ENCODE data around the gene ATP5F1C.
"Not testable (repeated sequence)": the region's sequence is repeated elsewhere in the genome, so short reads cannot be mapped to it uniquely, and the experiment has no call there.

ATP5F1C gene

GRCh38 chr10:7794251-7795026 is 6.5 kb downstream of the ATP5F1C start:
- DNase-seq = no peak

GRCh38 chr10:7795605-7796004 is 7.6 kb downstream of the ATP5F1C start:
- DNase-seq = no peak

DNA sequence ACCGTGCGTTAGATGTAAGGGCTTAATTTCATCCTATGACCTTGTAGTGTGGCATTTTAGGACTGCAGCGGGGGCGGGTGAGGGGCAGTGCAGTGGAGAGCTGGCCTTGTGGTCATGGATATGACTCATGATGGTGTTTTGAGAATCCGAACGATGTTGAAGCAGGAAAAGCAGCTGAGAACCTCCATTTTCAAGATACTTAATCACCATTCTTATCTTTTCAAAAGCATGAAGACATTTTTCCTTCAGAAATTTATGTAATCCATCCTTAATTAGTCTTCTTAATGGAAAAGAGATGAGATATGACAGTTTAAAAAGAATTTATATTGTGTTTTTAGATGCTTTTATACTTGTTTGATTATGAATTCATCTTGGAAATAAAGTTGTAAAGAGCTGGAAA is 9.6 kb downstream of the ATP5F1C start:
- no peak for DNase-seq

- no peak for DNase-seq
Observed at GRCh38 chr10:7802606-7803005, 14.6 kb downstream of the ATP5F1C start.

- no peak for DNase-seq
Observed at GRCh38 chr10:7804216-7804615, 16.2 kb downstream of the ATP5F1C start.

DNA sequence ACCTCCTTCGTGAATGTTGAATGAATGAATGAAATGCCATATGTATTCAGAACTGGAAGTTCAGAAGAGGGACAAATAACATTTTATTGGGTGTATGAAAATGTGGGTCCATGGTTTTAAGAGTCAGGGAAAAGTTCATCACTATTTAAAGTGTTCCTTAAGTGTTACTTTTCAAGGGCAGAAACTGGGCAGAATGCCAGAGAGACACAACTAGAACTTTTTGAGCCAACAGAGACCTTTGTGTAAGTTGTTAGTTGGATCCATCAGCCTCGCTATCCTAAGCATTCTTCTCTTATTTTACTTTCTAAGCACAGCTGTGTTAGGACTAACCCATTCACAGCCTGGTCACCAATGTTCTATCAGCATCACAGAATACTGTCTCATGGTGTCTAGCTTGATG is 16.8 kb downstream of the ATP5F1C start:
- no peak for DNase-seq

DNA sequence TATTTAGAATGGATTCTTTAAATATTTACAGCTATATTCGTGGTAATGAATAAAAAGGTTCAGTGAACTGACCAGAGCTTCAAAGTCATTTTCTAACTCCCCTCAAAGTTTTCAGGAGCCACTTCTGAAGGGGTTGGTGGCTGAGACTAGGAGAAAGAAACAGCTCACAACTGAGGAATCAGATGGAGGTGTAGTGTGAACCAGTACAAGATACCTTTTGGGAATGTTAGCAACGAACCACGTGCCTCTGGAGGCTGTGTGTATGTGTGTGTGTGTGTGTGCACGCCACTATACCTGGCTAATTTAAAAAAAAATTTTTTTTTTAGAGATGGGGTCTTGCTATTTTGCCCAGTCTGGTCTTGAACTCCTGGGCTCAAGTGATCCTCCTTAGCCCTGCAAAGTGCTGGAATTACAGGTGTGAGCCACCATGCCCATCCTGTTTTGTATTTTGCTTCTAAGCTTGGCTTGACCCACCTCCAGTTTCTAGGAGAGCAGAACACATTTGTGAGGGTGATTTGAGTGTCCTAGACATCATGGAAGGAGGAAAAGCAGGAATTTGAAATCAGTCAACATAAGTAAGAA is 20.8 kb downstream of the ATP5F1C start:
- DNase-seq = no peak

- DNase-seq = no peak
Observed at GRCh38 chr10:7810443-7810842, 22.5 kb downstream of the ATP5F1C start.

- no peak for DNase-seq
Observed at GRCh38 chr10:7811000-7811399, 23.0 kb downstream of the ATP5F1C start.

DNA sequence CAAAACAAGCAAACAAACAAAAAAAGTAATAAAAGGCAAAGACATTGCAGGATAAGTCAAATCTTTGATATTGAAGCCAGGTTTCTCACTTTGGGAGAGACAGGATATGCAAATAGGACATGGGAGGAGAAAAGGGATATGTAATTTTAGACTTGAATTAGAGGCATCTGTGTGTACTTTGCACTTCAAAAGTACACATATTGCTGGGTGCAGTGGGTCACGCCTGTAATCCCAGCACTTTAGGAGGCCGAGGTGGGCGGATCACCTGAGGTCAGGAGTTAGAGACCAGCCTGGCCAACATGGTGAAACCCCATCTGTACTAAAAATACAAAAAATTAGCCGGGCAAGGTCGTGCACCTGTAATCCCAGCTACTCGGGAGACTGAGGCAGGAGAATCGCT is 23.8 kb downstream of the ATP5F1C start:
- not testable (repeated sequence) for DNase-seq

- DNase-seq = no peak
Observed at GRCh38 chr10:7813481-7813880, 25.5 kb downstream of the ATP5F1C start.

DNA sequence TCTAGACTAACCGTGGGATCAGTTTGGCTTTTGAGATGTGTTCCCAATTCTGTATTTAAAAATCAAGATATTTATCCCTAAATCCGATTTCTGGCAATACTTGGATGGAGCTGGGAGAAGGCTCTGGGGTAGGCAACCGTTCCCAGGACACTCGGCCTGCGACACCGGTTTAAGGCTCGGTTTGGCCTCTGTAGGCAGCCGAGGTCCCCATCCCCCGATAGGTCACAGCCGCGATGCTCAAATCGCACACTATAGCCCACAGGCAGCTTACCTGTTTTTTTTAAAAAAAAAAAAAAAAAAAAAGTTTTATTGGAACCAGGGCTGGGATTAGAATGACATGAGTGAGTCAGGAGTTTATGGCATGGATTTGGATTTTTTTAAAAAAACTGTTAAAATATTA is 29.6 kb downstream of the ATP5F1C start:
- no peak for DNase-seq

DNA sequence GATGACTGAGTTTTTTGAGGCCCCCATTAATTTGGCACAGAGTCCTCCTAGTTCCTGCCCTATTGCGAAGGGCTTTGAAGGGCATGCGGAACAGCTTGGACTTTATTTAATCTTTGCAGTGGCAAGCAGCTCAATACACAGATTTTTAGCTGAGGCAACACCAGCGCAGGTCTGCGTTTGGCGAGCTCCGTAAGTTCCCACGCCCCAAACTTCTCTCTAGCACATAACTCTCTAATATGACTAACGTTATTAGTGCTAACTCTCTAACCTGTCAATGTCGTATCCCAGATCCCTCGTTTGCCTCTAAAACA is 30.0 kb downstream of the ATP5F1C start:
- DNase-seq = no peak

- DNase-seq = peak; percentile 91
Observed at GRCh38 chr10:7818295-7819120, 30.5 kb downstream of the ATP5F1C start, which contains the start of gene TAF3. Gene TAF3 (plus strand): TSS chr10:7818505. CDS start chr10:7818710, 205 bp downstream.

GRCh38 chr10:7819121-7819460 is 31.1 kb downstream of the ATP5F1C start:
- peak; percentile 13 for DNase-seq

DNA sequence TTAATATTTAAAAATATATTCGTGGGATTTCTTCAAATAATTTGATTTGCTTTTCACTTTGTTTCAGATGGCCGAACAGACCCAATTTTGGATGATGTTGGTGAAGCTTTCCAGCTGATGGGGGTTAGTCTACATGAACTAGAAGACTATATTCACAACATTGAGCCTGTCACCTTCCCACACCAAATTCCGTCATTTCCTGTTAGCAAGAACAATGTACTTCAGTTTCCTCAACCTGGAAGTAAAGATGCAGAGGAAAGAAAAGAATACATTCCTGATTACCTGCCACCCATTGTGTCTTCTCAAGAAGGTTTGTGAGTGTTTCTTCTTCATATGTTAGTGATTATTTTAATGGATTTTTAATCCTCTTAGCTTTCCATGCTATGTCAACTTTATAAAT is 36.3 kb downstream of the ATP5F1C start:
- DNase-seq = no peak

DNA sequence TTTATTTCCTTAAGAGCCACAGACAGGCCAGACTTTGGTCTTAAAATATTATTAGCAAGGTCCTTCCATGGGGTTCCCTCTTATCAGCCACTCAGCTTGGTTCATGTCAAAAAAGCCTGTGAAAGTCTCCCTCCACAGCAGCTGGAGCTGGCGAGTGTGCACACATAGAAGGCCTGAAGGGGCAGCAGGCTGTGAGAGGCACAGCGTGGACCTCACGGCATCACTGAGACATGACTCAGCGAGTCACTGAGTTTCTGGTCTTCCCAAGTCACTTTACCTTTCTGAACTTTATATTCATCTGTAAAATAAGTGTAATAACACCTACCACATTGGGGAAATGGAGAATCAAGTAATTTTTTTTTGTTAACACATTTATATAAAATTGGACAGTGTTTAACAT is 39.0 kb downstream of the ATP5F1C start:
- DNase-seq = no peak

DNA sequence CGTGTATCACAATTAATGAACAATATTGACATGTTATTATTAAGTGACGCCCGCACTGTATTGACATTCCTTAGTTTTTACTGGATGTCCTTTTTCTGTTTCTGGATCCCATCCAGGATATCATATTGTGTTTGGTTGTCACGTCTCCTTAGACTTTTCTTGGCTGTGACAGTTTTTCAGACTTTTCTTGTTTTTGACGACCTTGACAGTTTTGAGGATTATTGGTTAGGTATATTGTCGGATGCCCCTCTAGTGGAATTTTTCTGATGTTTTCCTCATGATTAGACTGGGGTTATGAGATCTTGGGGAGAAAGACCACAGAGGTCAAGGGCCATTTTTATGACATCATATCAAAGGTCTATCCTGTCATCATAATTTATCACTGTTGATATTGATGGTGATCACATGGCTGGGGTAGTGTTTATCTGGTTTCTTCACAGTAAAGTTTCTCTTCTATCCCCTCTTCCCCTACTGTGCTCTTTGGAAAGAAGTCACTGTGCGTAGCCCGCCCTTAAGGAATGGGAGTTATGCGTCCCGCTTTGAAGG is 41.4 kb downstream of the ATP5F1C start:
- no peak for DNase-seq

DNA sequence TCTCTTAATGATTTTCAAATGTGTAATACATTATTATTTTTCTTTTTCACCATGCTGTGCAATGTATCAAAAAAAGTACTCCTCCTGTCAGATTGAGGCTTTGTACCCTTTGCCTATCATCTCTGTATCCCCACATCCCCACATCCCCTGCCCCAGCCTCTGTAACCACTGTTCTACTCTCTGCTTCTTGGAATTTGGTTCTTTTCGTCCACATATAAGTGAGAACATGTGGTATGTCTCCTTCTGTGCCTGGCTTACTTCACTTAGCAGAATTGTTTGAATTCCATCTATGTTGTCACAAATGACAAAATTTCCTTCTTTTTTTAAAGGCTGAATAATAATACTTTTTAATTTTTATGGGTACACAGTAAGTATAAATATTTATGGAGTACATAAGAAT is 44.1 kb downstream of the ATP5F1C start:
- DNase-seq = no peak

DNA sequence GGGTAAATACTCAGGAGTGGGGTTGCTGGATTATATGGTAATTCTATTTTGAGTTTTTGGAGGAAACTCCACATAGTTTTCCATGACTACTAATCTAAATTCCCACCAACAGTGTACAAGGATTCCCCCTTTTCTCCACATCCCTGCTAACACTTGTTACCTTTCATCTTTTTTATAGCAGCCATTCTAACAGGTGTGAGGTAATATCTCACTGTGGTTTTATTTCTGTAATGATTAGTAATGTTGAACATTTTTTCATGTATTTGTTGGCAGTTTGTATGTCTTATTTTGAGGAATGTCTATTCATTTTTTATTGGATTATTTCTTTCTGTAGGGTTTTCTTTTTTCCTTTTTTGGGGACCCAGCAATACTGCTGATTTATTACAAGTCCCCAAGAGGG is 45.2 kb downstream of the ATP5F1C start:
- DNase-seq = no peak

GRCh38 chr10:7834262-7834661 is 46.3 kb downstream of the ATP5F1C start:
- no peak for DNase-seq

DNA sequence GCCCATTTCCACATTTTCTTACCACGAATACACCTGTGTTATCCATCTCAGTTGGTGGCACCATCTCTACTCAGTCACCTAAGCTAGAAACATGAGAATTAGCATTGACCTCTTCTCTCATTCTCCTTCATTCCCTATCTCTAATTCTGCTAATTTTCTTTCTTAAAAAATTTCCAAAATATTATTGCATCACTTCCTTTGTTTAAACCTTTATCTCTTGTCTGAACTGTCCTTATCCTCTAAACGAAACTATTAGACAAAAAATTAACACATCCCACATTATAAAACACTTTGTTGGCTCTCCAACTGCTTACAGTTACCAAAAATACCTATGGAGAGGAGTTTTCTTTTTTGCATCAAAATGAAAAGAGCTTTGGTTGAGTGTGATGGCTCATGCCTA is 48.6 kb downstream of the ATP5F1C start:
- DNase-seq = no peak

DNA sequence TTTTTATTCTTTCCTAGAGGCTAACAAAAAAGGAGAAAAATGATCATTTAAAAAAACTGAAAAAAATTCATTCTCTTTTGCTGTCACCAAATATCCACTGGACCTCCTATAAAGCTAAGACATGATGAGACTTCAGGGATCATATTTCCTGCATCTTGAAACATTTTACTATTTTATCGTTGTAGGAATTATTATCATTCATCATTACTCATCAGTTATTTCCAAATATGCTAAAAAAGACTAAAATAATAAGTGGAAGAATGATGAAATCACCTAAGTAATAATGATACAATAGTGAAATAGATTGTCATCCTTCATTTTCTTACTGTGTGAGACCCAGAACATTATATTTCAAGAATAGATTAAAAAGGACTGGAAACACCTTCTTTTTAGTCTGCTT is 58.6 kb downstream of the ATP5F1C start:
- DNase-seq = no peak
